ENCODE results near the gene R3HCC1L.
A peak's percentile ranks its signal among the peaks of the same experiment; 100 is the strongest.

The R3HCC1L gene

DNA sequence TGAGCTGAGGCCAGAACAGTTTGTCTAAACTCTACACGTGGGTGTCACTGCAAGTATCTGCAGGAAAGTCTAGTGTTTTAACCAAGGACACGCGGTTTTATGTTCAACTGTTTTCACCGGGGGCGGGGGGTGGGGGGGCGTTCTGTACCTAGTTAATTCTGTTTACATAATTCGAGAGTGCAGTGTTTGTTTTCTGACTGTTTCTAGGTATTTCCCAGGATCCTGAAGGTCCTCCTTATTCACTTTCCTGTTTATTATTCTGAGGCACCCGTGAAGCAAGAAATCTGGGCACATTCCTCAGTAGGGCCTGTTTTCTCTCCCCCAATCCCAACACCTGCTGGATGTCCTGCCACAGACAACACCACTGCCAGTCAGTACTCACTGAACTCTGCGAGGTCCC is 125.9 kb downstream of the R3HCC1L start:
- no peak for DNase-seq (ENCODE audit: low spot score)

DNA sequence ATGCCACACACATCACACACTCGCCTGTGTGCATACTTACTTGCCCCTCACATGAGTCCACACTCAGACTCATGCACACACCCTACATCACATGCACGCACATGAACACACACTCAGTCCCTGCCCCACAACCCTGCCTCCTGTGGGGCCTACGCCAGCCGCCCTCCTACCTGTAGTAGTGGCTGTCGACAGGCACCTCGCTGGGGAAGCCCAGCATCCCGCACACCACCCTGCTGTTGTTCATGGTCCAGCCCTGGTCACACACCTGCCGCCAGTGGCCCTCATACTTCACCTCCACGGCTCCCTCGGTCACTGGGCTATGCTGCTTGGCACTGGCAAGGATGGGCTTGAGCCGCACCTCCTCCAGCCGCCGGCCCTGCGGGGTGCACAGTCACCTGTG is 126.3 kb downstream of the R3HCC1L start:
- no peak for DNase-seq (ENCODE audit: low spot score)

DNA sequence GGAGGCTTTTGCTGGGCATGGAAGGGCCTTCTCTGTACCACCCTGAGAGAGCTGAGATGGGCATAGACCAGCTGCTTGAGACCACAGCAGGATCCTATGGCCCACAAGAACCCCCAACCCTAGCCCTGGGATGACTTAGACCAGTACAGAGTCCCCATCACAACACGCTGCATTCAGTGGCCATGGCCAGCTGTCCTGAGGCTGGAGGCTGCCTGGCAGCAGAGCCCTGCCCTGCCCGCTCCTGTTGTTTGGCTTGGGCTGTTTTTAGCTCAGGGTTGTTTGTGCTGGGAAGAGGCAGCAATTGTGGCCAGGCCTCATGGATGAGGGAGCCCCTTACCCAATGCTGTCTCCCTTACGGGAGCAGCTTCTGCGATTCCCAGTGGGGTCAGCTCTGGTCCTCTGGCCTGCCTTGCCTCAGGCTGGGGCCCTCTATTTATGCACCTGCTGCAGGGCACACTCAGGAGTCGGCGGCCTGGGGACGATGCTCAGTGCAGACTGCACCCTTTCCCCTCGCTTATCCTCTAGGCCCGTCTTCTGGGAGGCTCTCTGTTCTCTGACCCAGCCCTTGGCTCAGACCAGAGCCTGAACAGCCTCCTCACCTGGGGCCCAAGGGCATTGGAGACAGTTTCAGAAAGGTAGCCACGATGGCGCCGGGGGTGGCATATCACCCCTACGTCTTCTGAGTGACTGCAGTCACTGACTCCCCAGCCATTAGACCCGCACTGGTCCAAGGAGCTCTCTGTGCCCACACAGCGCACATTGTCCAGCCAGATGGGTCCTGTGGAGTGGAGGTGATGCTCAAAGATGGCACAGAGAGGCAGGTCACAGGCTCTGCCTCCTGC is 127.2 kb downstream of the R3HCC1L start:
- DNase-seq (ENCODE audit: low spot score) = no peak

DNA sequence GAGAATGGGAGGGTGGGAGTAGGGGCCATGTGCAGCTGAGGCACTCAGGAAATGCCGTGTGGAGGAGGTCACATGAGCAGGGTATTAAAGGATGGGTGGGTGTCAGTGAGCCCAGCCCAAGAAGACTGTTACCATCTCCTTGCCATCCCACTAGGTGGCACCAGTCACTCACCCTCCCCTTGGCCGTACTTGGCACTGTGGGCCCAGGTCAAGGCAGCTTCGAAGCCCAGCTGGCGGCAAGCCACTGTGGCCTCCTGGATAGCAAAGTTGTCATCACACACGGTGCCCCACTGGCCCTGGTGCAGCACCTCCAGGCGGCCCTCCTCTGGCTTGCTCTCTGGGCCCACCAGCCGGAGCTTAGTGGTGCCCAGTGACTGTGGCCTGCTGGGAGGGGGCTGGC is 128.1 kb downstream of the R3HCC1L start:
- DNase-seq (ENCODE audit: low spot score) = peak; percentile 32

DNA sequence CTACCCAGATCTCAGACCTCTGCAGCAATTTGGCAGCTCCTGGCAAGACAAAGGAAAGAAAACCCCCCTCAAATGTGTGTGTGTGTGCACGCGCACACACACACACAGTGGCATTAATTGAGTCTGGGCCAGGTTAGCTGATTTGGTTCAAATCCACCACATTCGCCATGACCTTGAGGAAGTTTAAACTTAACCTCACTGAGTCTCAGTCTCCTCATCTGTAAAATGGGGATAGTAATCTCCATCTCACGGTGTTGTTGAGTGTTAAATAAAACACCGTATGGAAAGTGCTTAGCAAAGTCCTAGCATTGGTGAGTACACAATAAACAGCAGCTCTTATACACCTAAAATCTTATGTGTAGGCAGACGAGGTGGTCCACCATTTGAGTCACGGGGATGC is 128.6 kb downstream of the R3HCC1L start:
- DNase-seq (ENCODE audit: low spot score) = no peak

DNA sequence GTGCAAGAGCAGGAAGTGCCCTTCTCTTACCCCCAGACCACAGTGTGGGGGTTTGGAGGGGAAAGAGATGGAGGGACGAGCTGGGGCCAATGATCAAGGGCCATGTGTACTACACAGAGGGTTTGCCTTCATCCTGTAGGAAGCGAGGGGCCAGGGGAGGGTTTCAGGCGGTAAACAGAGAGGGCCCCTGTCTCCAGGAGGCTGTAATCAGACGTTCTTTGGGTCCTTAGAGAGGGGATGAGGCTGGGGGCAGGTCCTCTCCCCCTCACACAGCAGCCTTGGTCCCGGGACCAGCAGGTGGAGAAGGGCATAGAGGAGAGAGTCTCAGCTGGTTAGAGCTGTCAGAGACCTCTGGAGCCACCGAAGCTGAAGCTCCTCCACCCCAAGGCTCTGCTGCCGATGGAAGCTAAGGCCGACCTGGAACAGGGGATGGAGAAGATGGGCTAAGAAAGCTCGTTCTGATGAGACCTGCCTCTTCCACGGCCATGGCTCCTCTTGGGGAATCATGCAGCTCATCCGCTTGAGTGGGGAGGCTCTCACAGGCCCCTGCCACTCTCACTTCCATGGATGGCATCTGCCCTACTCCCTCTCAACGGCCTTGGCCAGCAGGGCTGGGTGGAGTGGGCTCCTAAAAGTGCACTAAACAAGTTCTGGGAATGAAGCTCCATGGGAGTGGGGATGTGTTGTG is 130.1 kb downstream of the R3HCC1L start:
- no peak for DNase-seq (ENCODE audit: low spot score)

DNA sequence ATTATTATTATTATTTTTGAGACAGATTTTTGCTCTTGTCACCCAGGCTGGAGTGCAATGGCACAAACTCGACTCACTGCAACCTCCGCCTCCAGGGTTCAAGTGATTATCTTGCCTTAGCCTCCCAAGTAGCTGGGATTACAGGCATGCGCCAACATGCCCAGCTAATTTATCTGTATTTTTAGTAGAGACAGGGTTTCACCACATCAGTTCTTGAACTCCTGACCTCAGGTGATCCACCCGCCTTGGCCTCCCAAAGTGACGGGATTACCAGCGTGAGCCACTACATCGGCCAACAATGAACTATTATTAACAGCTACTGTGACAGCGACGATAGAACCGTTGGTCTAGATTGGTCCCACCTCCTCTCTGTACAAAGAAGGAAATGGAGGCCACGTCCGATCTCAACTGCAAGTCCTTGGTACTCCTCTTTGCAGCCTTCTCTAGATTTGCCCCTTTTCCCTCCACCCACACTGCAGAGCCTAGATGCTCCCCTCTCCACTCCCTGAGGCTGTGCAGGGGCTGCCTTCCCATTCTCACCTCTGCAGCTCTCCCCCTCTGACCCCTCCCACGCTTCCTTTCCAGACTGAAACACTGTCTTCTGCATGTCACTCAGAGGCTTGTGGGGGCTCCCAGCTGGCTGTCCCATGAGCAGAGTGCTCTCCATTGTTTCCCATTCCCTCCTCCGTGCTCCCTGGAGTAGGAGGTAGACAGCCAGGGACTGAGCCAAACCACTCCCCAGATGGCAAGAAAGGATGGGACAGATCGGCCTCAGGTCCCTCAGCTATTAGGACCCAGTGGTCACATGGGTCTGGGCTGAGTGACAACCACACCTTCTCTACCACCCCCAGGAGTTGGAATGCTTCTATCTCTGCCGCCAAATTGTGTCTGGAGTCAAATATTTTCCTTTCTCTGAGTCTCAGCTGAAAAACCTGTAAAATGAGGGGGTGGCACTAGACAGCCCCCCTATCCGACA is 131.2 kb downstream of the R3HCC1L start:
- peak; percentile 14 for DNase-seq (ENCODE audit: low spot score)

DNA sequence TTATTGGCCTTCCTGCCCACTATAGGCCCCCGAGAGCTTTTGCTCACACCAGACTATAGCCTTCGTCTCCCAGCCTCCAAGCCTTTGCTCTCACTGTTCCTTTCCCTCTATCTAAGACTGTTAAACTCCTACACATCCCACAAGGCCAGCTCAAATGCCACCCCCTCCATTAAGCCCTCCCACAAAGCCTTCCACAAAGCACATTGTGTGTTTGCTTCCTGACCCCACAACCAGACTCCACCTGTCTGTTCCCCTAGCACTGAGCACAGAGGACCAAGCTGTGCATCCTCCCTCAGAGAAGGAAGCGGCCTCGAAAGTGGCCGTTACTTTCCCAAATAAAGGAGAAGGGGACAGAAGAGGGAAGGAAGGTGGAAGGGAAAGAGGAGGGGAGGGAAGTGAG is 132.2 kb downstream of the R3HCC1L start:
- DNase-seq (ENCODE audit: low spot score) = peak; percentile 28

DNA sequence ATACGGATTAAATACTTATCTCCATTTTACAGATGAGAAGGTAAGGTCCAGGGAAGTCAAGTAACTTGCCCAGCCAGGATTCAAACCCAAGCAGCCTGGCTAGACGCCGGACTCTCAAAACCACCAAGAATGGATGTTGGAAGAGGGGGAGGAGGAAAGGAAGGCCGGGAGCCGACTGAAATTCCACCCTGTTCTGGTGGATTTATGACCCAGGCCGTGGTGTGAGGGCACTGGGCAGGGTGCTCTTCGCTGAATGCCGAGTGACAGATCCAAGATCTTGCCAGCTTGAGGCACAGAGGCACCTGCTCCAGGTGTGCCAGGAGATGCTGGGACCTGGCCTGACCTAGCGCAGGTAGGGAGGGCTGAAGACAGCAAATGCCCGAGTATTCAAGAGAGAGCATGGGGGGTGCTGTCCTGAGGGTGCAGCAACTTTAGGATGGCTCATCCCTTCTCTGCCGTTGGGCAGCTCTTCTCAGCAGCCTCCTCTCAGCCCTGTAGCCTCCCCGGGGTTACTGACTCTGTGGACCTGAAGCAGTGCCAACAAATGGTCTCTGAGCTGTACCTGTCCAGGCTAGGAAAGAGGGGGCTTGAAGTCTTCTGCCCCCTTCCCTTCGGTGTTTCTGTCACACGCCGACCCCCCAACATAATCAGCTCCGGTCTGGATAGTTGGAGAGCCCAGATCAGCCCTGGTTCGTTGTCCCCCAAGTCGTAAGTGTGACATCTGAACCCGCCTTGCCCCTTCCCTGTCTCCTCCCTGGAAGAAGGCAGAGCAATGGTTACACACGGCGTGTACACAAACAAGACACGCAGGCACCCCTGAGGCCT is 132.8 kb downstream of the R3HCC1L start:
- DNase-seq (ENCODE audit: low spot score) = no peak

DNA sequence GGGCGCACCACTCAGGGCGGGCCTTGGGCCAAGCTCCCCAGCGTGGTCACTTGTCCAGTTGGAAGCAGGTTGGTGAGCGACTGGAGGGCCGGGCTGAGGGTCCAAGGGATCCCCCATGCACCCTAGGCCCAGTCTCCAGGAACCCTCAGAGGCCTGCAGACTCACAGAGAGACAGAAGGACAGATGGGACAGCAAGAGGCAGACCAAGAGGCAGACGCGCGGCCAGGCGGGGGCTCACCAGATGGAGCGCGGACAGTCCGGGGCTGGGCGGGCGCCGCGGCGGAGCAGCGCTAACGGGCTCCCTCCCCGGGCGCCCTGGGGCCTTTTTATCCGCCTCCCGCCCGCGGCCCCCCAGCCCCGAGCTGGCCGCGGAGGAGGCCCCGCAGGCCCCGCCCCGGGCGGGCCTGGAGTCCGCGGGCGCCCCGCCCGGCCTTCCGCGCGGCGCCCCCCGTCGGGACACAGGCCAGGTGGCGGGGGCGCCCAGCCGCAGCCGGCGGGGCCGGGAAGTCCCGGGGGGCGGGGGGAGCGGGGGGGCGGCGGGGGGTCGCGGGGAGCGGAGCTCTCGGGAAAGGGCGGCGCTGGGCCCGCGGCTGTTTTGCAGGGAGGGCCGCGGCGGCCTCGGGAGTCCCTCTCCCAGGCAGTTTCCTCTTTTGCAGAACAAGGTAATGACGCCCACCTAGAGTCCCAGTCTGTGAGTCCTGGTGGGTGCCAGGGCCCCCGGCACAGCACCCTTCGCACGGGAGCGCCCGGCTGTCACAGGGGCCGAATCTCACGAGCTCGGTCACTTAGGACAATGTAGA is 133.6 kb downstream of the R3HCC1L start, which contains the start of gene LOXL4:
Gene LOXL4, minus strand, starts transcription at position 301 of the 800 bp plus-strand sequence. CDS start 5,175 bp downstream, outside the sequence.
- peak; percentile 13 for DNase-seq (ENCODE audit: low spot score)

DNA sequence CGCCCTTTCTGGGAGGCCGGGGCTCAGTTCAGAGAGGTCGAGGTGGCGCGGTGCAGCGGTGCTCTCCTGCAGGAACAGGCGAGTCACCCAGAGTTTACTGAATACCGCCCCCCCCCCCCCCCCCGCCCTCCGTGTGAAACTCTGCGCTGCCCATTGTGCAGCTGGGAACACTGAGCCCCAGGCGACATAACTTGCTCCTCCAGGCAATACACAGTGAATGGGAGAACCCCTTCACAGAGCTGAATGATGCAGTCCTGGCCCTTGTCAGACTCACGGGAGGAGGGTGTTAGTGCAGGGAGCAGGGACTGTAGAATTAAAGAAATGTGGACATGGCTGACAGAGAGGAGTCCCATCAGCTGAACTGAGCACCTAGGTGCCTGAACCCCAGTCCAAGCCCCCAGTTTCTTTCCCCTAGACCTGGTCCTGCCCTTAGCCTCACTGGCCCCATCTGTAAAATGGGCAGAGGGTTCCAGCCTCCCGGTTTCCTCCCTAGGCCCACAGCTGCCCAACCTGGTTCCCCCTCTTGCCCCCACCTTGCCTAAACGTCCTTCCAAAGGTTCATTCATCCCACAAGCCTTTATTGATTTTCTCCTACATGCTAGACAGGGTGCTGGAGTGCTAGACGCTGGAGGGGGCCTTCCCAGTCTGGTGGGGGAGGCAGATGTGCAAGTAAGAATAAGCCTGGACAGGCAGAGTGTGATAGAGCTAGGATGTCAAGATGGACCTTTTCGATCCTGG is 134.4 kb downstream of the R3HCC1L start:
- DNase-seq (ENCODE audit: low spot score) = no peak

DNA sequence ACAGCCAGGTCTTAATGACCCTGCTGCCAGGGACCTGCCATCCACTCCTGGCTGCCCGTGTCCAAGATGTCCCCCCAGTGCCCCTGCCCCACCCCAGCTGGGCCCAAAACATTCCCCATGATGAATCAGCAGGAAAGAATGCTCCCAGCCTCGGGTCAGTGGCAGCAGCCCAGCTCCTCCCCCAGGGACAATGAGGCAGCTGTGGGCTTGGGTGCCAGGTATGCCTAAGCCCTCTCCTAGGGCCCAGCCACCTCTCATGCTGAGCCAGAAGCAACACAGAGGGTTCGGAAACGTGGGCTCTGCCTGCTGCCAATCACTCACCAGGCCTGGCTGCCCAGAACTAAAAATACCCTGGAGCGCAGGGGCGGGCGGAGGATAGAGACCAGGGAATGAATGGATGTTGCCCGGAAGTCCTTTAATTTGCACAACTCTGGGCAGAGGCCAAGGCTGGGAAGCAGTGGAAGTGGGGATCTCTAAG is 135.0 kb downstream of the R3HCC1L start:
- DNase-seq (ENCODE audit: low spot score) = peak; percentile 79

DNA sequence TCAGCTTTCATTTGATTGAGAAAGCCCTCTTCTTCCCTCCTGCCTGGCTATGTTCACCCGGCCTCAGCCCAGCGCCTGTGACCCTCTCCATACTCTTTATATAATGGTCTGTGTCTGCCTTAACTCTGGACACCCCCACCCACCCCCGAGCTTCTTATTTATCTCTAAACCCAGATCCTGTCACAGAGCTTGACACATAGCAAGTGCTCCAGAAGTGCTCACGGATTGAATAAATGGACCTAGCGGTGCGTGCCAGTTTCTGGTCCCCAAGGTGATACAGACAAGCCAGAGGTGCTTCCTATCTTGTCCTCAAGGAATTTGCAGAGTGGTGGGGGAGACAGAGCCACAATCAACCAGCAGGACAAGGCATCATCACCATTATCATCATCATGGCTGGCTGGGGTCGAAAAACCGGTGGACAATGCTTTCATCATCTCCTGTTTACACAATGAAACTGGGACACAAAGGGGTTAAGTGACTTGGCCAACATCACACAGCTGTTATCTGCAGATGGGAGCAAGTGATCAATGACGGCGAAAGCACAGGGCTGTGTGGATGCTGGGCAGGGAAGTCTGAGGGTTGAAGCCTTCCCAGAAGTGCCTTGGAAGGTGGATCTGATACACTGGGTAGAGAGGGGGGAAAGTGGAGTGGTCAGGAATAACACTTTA is 135.8 kb downstream of the R3HCC1L start:
- DNase-seq (ENCODE audit: low spot score) = no peak

DNA sequence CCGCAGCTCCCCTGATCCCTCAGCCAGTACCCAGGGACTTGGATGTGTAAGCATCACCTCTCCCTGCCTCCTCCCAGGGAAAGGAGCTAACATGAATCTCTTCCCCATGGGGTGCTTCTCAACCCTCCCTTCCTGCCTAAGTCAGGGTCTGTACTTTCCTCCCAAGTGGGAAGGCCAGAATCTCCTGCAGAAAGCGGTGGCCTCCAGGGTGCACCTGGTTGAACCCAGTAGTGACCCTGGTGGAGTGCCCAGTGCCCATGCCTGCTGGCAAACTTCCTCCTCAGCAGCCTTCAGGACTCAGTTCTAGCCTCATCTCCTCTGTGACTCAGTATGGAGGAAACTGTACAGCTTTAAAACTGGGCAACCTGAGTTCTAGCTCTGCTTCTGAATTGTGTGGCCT is 136.3 kb downstream of the R3HCC1L start:
- no peak for DNase-seq (ENCODE audit: low spot score)

DNA sequence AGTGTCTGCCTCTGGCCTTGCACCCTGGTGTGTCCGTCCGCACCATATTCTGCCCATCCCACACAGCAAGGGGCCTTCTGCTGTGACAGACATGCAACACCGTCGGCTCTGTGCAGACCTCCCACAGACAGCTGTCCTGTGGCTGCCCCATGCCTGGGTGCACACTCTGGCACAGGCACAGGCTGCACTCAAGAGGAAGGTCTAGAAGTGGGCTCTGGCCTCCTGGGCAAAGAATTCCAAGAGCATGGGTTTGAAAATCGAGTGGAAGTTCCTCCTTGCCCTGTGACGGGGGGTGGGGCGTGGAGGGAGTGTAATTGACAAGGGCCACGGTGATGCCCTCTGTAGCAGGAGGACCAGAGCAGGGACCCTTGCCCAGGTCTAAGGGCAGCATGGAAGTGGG is 137.8 kb downstream of the R3HCC1L start:
- no peak for DNase-seq (ENCODE audit: low spot score)

DNA sequence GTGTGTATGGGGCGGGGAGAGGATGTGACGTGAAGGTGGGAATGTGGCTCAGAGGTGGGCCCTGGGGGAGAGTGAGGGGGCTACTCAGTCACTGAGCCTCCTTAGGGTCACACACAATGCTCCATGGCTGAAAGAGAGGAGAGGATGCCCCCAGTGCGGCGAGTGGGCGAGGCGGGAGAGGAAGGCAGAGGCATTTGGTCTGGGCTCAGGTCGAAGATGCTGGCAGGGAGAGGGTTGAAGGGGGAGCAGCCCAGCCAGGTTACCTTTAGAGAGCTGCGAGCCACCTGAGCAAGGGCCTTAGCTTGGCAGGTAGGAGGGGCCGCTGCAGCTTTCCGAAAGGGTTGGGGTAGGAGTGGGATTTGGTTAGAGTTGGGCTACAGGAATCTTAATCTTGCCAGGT is 138.2 kb downstream of the R3HCC1L start:
- no peak for DNase-seq (ENCODE audit: low spot score)

DNA sequence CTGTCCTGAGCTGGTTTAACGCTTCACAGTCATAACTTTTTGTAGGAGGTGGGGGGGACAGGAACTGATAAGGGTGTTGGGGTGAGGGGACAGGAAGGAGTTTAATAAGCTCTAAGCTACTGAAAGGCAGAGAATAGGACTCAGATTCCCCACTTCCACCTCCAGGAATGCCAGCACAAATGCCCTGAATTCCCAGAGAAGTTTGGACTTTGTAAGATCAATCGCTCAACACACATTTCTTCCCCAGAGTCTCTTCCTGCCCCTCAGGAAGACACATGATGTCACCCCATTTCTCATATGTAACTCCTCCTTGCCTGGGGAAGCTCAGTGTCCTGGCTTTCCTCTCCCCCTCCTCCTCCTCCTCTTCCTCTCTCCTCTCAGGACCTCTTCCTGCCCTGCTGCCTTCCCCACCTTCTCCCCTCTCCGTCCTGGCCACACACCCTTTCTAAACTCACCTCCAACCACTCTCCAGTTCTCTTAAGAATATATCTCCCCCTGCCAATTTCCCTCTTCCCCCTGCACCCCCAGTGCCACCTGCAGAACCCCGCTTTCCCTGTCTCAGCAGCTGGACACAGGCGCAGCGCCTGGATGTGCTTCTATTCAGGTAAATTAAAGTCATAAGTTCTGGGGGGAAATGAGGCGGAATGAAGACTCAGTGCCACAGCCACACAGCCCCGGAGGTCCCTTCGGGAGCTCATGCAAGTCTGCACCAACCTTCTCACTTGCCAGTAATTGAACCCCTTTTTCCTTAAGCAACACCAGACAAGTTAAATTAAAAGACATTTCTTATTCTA is 138.8 kb downstream of the R3HCC1L start:
- DNase-seq (ENCODE audit: low spot score) = no peak

DNA sequence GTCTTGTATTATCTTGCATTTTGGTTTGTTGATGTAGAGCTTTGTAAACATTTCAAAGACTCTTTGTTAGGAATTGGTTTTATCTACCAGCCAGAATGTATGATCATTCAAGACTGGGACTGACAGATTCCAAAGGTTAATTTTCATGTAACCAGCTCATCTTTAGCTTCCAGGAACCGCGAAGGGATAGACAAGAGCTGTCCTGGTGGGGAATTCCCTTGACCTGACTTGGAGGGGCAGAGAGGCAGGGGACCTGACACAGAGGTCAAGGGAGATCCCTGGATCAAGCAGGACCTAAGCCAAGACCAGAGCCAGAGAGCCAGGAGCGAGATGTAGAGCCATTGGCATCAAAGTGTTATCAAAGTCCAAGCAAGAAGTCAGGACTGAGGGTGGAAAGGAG is 140.1 kb downstream of the R3HCC1L start:
- DNase-seq (ENCODE audit: low spot score) = no peak
